HepG2 (cell line): ENCODE measurements around the gene CUL9. TPM values are rescaled to one million over a fixed set of nuclear protein-coding genes. Genes with fewer than 3 reads are reported as not detected.

ENCODE experiments used
- ETS1 ChIP-seq: sonication (generic); formaldehyde crosslinking; IDR thresholded peaks from 2 replicates; pipeline ENCODE4 v1.4.0; 2020; ENCODE audit warnings: missing genetic modification reagents
- HIVEP1 ChIP-seq: sonication (generic); formaldehyde crosslinking; IDR thresholded peaks from 2 replicates; pipeline ENCODE4 v1.4.0; 2020; ENCODE audit warnings: mild to moderate bottlenecking, missing genetic modification reagents
- HNRNPH1 ChIP-seq: fragments of 200-400 bp; formaldehyde crosslinking; optimal IDR thresholded peaks from 2 replicates; pipeline ENCODE3; 2017; ENCODE audit warnings: mild to moderate bottlenecking, low read depth, low read length
- KLF16 ChIP-seq, 2 experiments: sonication (generic) in 1 of 2; formaldehyde crosslinking in 1 of 2; IDR thresholded peaks; 2 replicates each; pipeline versions ENCODE4 v1.6.1 to v1.8.0; 2016 to 2023; ENCODE audit warnings: missing genetic modification reagents in 2 of 2, missing compliant biosample characterization in 1 of 2
- MEF2D ChIP-seq: sonication (generic); formaldehyde crosslinking; IDR thresholded peaks from 2 replicates; pipeline ENCODE4 v1.5.1; 2020; ENCODE audit warnings: mild to moderate bottlenecking, missing genetic modification reagents
- NFE2L1 ChIP-seq: sonication (generic); formaldehyde crosslinking; IDR thresholded peaks from 2 replicates; pipeline ENCODE4 v1.4.0; 2020; ENCODE audit warnings: missing genetic modification reagents, mild to moderate bottlenecking, borderline replicate concordance
- ONECUT2 ChIP-seq: sonication (generic); formaldehyde crosslinking; IDR thresholded peaks from 2 replicates; pipeline ENCODE4 v1.4.0; 2020; ENCODE audit warnings: missing genetic modification reagents
- POGZ ChIP-seq: sonication (generic); formaldehyde crosslinking; IDR thresholded peaks from 2 replicates; pipeline ENCODE4 v1.4.0; 2020; ENCODE audit warnings: mild to moderate bottlenecking, missing genetic modification reagents
- POLR2A ChIP-seq, 2 experiments: IDR thresholded peaks; 2 replicates each; pipeline ENCODE4 v1.6.1; 2011; ENCODE audit warnings: low read depth in 2 of 2, low read length in 2 of 2, mild to moderate bottlenecking in 1 of 2, moderate library complexity in 1 of 2; ENCODE audit not compliant: insufficient read depth in 1 of 2
- RBFOX2 ChIP-seq: fragments of 200-400 bp; formaldehyde crosslinking; IDR thresholded peaks from 2 replicates; pipeline ENCODE4 v1.6.1; 2017; ENCODE audit warnings: low read depth, mild to moderate bottlenecking, low read length
- TCF12 ChIP-seq, 2 experiments: fragments of 450-650 bp in 1 of 2; sonication (generic) in 1 of 2; formaldehyde crosslinking in 1 of 2; IDR thresholded peaks; 2 replicates each; pipeline versions ENCODE4 v1.6.1 to v1.8.0; 2017 to 2022; ENCODE audit warnings: antibody characterized with exemption in 1 of 2, mild to moderate bottlenecking in 1 of 2, missing genetic modification reagents in 1 of 2, moderate library complexity in 1 of 2
- ZC3H4 ChIP-seq: sonication (generic); formaldehyde crosslinking; IDR thresholded peaks from 2 replicates; pipeline ENCODE4 v1.4.0; 2020; ENCODE audit warnings: missing genetic modification reagents, borderline replicate concordance
- ZFP62 ChIP-seq: sonication (generic); formaldehyde crosslinking; IDR thresholded peaks from 2 replicates; pipeline ENCODE4 v1.4.0; 2020; ENCODE audit warnings: missing genetic modification reagents
- ZNF296 ChIP-seq: sonication (generic); formaldehyde crosslinking; conservative IDR thresholded peaks from 2 replicates; pipeline ENCODE4 v1.5.0; 2020; ENCODE audit warnings: mild to moderate bottlenecking, missing genetic modification reagents
- ZNF44 ChIP-seq: sonication (generic); formaldehyde crosslinking; IDR thresholded peaks from 2 replicates; pipeline ENCODE4 v1.5.1; 2020; ENCODE audit warnings: mild to moderate bottlenecking, missing genetic modification reagents
- ZNF564 ChIP-seq: sonication (generic); formaldehyde crosslinking; IDR thresholded peaks from 2 replicates; pipeline ENCODE4 v1.8.1; 2023; ENCODE audit warnings: mild to moderate bottlenecking, missing genetic modification reagents
- ZNF670 ChIP-seq: sonication (generic); formaldehyde crosslinking; IDR thresholded peaks from 2 replicates; pipeline ENCODE4 v1.8.0; 2022; ENCODE audit warnings: mild to moderate bottlenecking, missing genetic modification reagents, borderline replicate concordance
- ZNF780A ChIP-seq: sonication (generic); formaldehyde crosslinking; IDR thresholded peaks from 2 replicates; pipeline ENCODE4 v1.8.0; 2022; ENCODE audit warnings: mild to moderate bottlenecking, missing genetic modification reagents, moderate library complexity
- ZNF83 ChIP-seq: sonication (generic); formaldehyde crosslinking; IDR thresholded peaks from 2 replicates; pipeline ENCODE4 v1.4.0; 2020; ENCODE audit warnings: missing genetic modification reagents, mild to moderate bottlenecking, borderline replicate concordance
- ZZZ3 ChIP-seq: sonication (generic); formaldehyde crosslinking; IDR thresholded peaks from 2 replicates; pipeline ENCODE4 v1.4.0; 2020; ENCODE audit warnings: missing genetic modification reagents, mild to moderate bottlenecking, borderline replicate concordance
- polyA plus RNA-seq, 8 experiments: library from polyadenylated mRNA; depleted of rRNA in 3 of 8; stranded (reverse) in 7 of 8; unstranded in 1 of 8; fragments of >200 nt; fragmentation: Illumina TruSeq in 4 of 8; extraction: Trizol in 4 of 8; gene quantifications; 2 replicates each; pipeline versions ENCODE4 v1.2.1 to v1.2.3, GENCODE V29; 2011 to 2016; ENCODE audit warnings: low read depth in 4 of 8, missing spikeins in 1 of 8, mixed read lengths in 1 of 8; ENCODE audit not compliant: insufficient read depth in 1 of 8
- total RNA-seq, 5 experiments: library from RNA; depleted of rRNA; stranded (reverse); fragments of >200 nt; fragmentation: Illumina TruSeq; extraction: Trizol; gene quantifications; 2 replicates each; pipeline ENCODE4 v1.2.3, GENCODE V29; 2016; ENCODE audit warnings: low read depth in 1 of 5
- TF ChIP-seq, protein P1 (sequence below): sonication (generic); formaldehyde crosslinking; IDR thresholded peaks from 2 replicates; pipeline ENCODE4 v1.4.0; 2020; ENCODE audit warnings: mild to moderate bottlenecking, missing genetic modification reagents, borderline replicate concordance

CUL9 gene
- total and polyA plus RNA-seq, 2 of the 13 experiments (the other 11 are each of a cell fraction or from before 2014, with no cell fraction given): 11.4 to 13.7 TPM

DNA sequence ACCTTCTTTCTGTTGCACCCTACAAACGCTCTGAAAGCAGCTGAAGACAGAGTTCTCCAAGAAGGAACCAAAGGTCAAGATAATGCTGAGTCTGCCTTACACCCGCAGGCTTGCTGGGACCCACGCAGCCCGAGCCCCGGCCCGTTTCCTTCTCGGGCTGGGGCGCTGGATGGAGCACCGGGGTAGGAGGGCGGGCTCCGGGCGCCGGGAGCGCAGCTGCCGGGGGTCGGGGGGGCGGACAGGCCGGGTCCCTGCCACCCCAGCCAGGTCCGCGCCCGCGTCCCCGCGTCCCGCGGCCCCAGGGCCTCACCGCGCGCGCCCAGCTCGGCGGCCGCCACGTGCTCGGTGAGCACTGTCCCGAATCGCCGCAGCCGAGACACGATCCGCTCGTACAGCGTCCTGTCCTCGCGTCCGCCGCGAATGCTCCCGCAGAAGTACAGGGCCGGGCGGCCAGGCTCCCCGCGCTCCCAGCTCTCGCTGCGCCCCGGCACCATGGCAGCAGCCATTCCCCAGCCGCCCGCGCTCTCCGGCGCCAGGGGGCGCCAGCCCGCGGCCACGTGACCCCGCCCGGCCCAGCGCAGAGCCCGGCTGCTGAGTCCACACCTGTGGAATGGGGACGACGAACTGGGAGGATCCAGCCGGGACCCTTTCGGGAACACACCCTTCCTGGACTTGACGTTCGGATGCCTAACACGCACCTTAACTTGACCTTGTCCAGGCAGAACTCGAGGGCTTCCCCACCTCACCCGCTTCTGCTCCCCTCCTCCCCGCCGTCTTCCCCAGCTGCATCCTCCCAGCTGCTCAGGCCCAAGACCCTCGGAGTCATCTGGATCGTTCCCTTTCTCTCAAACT is 47.2 kb downstream of the CUL9 start, which contains the start of gene DNPH1 (continued):
- TF ChIP-seq ZNF296 (CRISPR knock-in tag) (no peak), ZNF780A (no peak), POLR2A (IDR thresholded peaks at IDR 0.05; ENCODE audit: insufficient read depth in 1 of 2, low read depth in 2 of 2, low read length in 2 of 2) (peak; percentile 79 to 84), POGZ (CRISPR knock-in tag) (peak; percentile 10; the same call in 1 of the 2 replicates), NFE2L1 (CRISPR knock-in tag) (no peak), ZNF564 (CRISPR knock-in tag) (0 out of 2 replicates have a peak, but pooled peaks have one; percentile 62), RBFOX2 (peak; percentile 98), ZNF83 (CRISPR knock-in tag) (peak; percentile 26), MEF2D (CRISPR knock-in tag) (no peak), ZC3H4 (no peak), ZNF44 (CRISPR knock-in tag) (no peak), KLF16 (CRISPR knock-in tag; IDR thresholded peaks at IDR 0.05) (peak; percentile 50 to 57; a peak in 1 of 4 replicates), ETS1 (CRISPR knock-in tag) (no peak), ZFP62 (CRISPR knock-in tag) (no peak), HNRNPH1 (no peak), ZZZ3 (CRISPR knock-in tag) (peak; percentile 82; the same call in 1 of the 2 replicates), TCF12 (IDR thresholded peaks at IDR 0.05) (no peak), TCF12 (CRISPR knock-in tag; IDR thresholded peaks at IDR 0.05) (peak; percentile 84; the same call in 1 of the 2 replicates), ONECUT2 (CRISPR knock-in tag) (no peak), HIVEP1 (no peak), ZNF670 (CRISPR knock-in tag) (no peak)
- TF ChIP-seq, protein P1, sequence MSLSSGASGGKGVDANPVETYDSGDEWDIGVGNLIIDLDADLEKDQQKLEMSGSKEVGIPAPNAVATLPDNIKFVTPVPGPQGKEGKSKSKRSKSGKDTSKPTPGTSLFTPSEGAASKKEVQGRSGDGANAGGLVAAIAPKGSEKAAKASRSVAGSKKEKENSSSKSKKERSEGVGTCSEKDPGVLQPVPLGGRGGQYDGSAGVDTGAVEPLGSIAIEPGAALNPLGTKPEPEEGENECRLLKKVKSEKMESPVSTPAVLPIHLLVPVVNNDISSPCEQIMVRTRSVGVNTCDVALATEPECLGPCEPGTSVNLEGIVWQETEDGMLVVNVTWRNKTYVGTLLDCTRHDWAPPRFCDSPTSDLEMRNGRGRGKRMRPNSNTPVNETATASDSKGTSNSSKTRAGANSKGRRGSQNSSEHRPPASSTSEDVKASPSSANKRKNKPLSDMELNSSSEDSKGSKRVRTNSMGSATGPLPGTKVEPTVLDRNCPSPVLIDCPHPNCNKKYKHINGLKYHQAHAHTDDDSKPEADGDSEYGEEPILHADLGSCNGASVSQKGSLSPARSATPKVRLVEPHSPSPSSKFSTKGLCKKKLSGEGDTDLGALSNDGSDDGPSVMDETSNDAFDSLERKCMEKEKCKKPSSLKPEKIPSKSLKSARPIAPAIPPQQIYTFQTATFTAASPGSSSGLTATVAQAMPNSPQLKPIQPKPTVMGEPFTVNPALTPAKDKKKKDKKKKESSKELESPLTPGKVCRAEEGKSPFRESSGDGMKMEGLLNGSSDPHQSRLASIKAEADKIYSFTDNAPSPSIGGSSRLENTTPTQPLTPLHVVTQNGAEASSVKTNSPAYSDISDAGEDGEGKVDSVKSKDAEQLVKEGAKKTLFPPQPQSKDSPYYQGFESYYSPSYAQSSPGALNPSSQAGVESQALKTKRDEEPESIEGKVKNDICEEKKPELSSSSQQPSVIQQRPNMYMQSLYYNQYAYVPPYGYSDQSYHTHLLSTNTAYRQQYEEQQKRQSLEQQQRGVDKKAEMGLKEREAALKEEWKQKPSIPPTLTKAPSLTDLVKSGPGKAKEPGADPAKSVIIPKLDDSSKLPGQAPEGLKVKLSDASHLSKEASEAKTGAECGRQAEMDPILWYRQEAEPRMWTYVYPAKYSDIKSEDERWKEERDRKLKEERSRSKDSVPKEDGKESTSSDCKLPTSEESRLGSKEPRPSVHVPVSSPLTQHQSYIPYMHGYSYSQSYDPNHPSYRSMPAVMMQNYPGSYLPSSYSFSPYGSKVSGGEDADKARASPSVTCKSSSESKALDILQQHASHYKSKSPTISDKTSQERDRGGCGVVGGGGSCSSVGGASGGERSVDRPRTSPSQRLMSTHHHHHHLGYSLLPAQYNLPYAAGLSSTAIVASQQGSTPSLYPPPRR: peak; percentile 55; the same call in 1 of the 2 replicates
